HCT116 (cell line): ENCODE measurements around the gene RNF34. TPM values are rescaled to one million over a fixed set of nuclear protein-coding genes. Genes with fewer than 3 reads are reported as not detected.

Experiments used
- ATAC-seq: fragments of 200-7000 bp; cut with Tn5 transposase; 2 replicates; pipeline ENCODE4 v1.9.1; 2020; ENCODE audit warnings: mild to moderate bottlenecking, moderate library complexity
- BruUV-seq: library from RNA; stranded (reverse); fragments of 400-500 nt; replicated peaks from 2 replicates; lab custom pipeline; 2021; lab: Mats Ljungman, UMichigan
- CTCF ChIA-PET: fragments of 300-600 bp; sonication (Branson Sonifier 250); formaldehyde crosslinking; loops from one replicate; lab custom pipeline; 2021; ENCODE audit warnings: antibody characterized with exemption; lab: Charles Lee
- POLR2A ChIA-PET: fragments of 300-600, 350-600 bp; sonication (Branson Sonifier 250); formaldehyde crosslinking; loops from one replicate; lab custom pipeline; 2021; ENCODE audit warnings: antibody characterized with exemption; lab: Charles Lee
- RAD21 ChIA-PET, 2 experiments: fragments of 300-600 bp; sonication (Branson Sonifier 250); formaldehyde crosslinking; loops; one replicate each; lab custom pipeline; 2023; ENCODE audit warnings: low total read pairs in 2 of 2; ENCODE audit not compliant: uncharacterized antibody in 2 of 2, unreplicated experiment in 2 of 2, low non-redundant PET in 1 of 2; lab: Charles Lee
- DNase-seq: peaks from one replicate; pipeline ENCODE4 v3.0.0-alpha.2; 2010; ENCODE audit warnings: low read depth, low spot score
- H2AFZ ChIP-seq: fragments of 200-600 bp; shearing (Covaris generic), sonication (generic); 2 replicates; pipeline ENCODE4 v1.6.1; 2017; ENCODE audit warnings: low read depth, mixed run types, mixed read lengths, antibody characterized with exemption, low read length; ENCODE audit not compliant: poor library complexity, severe bottlenecking
- H3K27ac ChIP-seq: 2 replicates; pipeline ENCODE4 v1.5.1; 2012; ENCODE audit warnings: low read depth, low read length
- H3K27me3 ChIP-seq: fragments of 200-600 bp; sonication (generic); 2 replicates; pipeline ENCODE4 v1.6.1; 2016; ENCODE audit warnings: mixed run types, low read length, mixed read lengths; ENCODE audit not compliant: insufficient read depth
- H3K36me3 ChIP-seq, 2 experiments: fragments of 200-500 bp in 1 of 2; fragments of 200-600 bp in 1 of 2; sonication (Bioruptor generic) in 1 of 2; sonication (generic) in 1 of 2; 2 replicates each; pipeline versions ENCODE4 v1.5.1 to v1.6.1; 2014 to 2016; ENCODE audit warnings: low read length in 2 of 2, inconsistent platforms in 1 of 2, mixed read lengths in 1 of 2, mixed run types in 1 of 2; ENCODE audit not compliant: insufficient read depth in 2 of 2, control insufficient read depth in 1 of 2
- H3K4me1 ChIP-seq, 2 experiments: fragments of 200-600 bp in 1 of 2; sonication (generic) in 1 of 2; 2 replicates each; pipeline versions ENCODE4 v1.5.1 to v1.6.1; 2012 to 2017; ENCODE audit warnings: low read length in 2 of 2, inconsistent platforms in 1 of 2, mild to moderate bottlenecking in 1 of 2, mixed read lengths in 1 of 2, mixed run types in 1 of 2, moderate library complexity in 1 of 2; ENCODE audit not compliant: insufficient read depth in 2 of 2, control insufficient read depth in 1 of 2
- H3K4me2 ChIP-seq: fragments of 200-600 bp; sonication (generic); 2 replicates; pipeline ENCODE4 v1.6.1; 2017; ENCODE audit warnings: mixed run types, low read length, mixed read lengths
- H3K4me3 ChIP-seq, 2 experiments: fragments of 200-600 bp in 1 of 2; sonication (generic) in 1 of 2; replicated peaks in 1 of 2; 2 replicates each; pipeline ENCODE4 v1.5.1; 2011 to 2016; ENCODE audit warnings: low read length in 2 of 2, control low read depth in 1 of 2, low read depth in 1 of 2, mild to moderate bottlenecking in 1 of 2, mixed read lengths in 1 of 2, mixed run types in 1 of 2
- H3K79me2 ChIP-seq: fragments of 200-600 bp; sonication (generic); 2 replicates; pipeline ENCODE4 v1.6.1; 2017; ENCODE audit warnings: mild to moderate bottlenecking, mixed run types, low read length, moderate library complexity, mixed read lengths; ENCODE audit not compliant: insufficient read depth
- H3K9ac ChIP-seq: fragments of 200-600 bp; sonication (generic); 2 replicates; pipeline ENCODE4 v1.6.1; 2016; ENCODE audit warnings: low read length, mixed read lengths
- H3K9me2 ChIP-seq: fragments of 200-600 bp; sonication (generic), shearing (Covaris generic); 2 replicates; pipeline ENCODE4 v1.6.1; 2017; ENCODE audit warnings: mixed run types, mild to moderate bottlenecking, moderate library complexity; ENCODE audit not compliant: insufficient read depth
- H3K9me3 ChIP-seq, 2 experiments: fragments of 200-500 bp in 1 of 2; fragments of 200-600 bp in 1 of 2; sonication (Bioruptor generic) in 1 of 2; sonication (generic) in 1 of 2; 2 replicates each; pipeline ENCODE4 v1.6.1; 2014 to 2017; ENCODE audit warnings: low read length in 2 of 2, mixed read lengths in 2 of 2, inconsistent platforms in 1 of 2, low read depth in 1 of 2, mild to moderate bottlenecking in 1 of 2, mixed run types in 1 of 2, moderate library complexity in 1 of 2; ENCODE audit not compliant: control insufficient read depth in 1 of 2, insufficient read depth in 1 of 2
- H4K20me1 ChIP-seq: fragments of 200-600 bp; sonication (generic), shearing (Covaris generic); 2 replicates; pipeline ENCODE4 v1.6.1; 2017; ENCODE audit warnings: mixed run types, mild to moderate bottlenecking, moderate library complexity; ENCODE audit not compliant: insufficient read depth
- ATF3 ChIP-seq: IDR thresholded peaks from 2 replicates; pipeline ENCODE4 v1.6.1; 2012
- CBX3 ChIP-seq: IDR thresholded peaks from 2 replicates; pipeline ENCODE4 v1.6.1; 2012; ENCODE audit warnings: low read depth
- CEBPB ChIP-seq: IDR thresholded peaks from 2 replicates; pipeline ENCODE4 v1.6.1; 2012; ENCODE audit warnings: low read depth
- CTCF ChIP-seq, 3 experiments: fragments of 200-600 bp in 1 of 3; sonication (generic) in 1 of 3; IDR thresholded peaks in 2 of 3; conservative IDR thresholded peaks in 1 of 3; 2 replicates each; pipeline ENCODE4 v1.5.1; 2012 to 2017; ENCODE audit warnings: low read depth in 2 of 3, low read length in 2 of 3, antibody characterized with exemption in 1 of 3, borderline replicate concordance in 1 of 3, control low read depth in 1 of 3, mild to moderate bottlenecking in 1 of 3, mixed read lengths in 1 of 3, mixed run types in 1 of 3, moderate library complexity in 1 of 3; ENCODE audit not compliant: insufficient read depth in 1 of 3
- EGR1 ChIP-seq: IDR thresholded peaks from 2 replicates; pipeline ENCODE4 v1.6.1; 2012; ENCODE audit warnings: low read depth
- EZH2 ChIP-seq: fragments of 200-600 bp; sonication (generic); IDR thresholded peaks from 2 replicates; pipeline ENCODE4 v1.6.1; 2017; ENCODE audit warnings: antibody characterized with exemption, mixed run types
- EZH2phosphoT487 ChIP-seq: fragments of 200-600 bp; IDR thresholded peaks from 2 replicates; pipeline ENCODE4 v1.6.1; 2018; ENCODE audit warnings: antibody characterized with exemption, borderline replicate concordance
- FOSL1 ChIP-seq: IDR thresholded peaks from 2 replicates; pipeline ENCODE4 v1.6.1; 2012; ENCODE audit warnings: low read depth
- MAX ChIP-seq: IDR thresholded peaks from 2 replicates; pipeline ENCODE4 v1.6.1; 2012
- POLR2A ChIP-seq: IDR thresholded peaks from 2 replicates; pipeline ENCODE4 v1.7.0; 2011; ENCODE audit warnings: borderline replicate concordance; ENCODE audit not compliant: insufficient read depth, insufficient read length; ENCODE audit errors: extremely low read depth
- POLR2AphosphoS5 ChIP-seq: IDR thresholded peaks from 2 replicates; pipeline ENCODE4 v1.6.1; 2011; ENCODE audit warnings: mild to moderate bottlenecking, low read depth, low read length, moderate library complexity
- RAD21 ChIP-seq: IDR thresholded peaks from 2 replicates; pipeline ENCODE4 v1.6.1; 2012; ENCODE audit warnings: low read depth, mild to moderate bottlenecking
- REST ChIP-seq: IDR thresholded peaks from 2 replicates; pipeline ENCODE4 v1.6.1; 2012; ENCODE audit warnings: low read depth
- SIN3A ChIP-seq: IDR thresholded peaks from 2 replicates; pipeline ENCODE4 v1.6.1; 2012; ENCODE audit warnings: low read depth
- SP1 ChIP-seq: IDR thresholded peaks from 2 replicates; pipeline ENCODE4 v1.6.1; 2012; ENCODE audit warnings: low read depth
- SRF ChIP-seq: IDR thresholded peaks from 2 replicates; pipeline ENCODE4 v1.6.1; 2012; ENCODE audit warnings: low read depth
- YY1 ChIP-seq: IDR thresholded peaks from 2 replicates; pipeline ENCODE4 v1.6.1; 2011; ENCODE audit warnings: low read length, low read depth, moderate library complexity, mild to moderate bottlenecking; ENCODE audit not compliant: insufficient replicate concordance; ENCODE audit errors: extremely low read depth
- ZBTB33 ChIP-seq: IDR thresholded peaks from 2 replicates; pipeline ENCODE4 v1.6.1; 2011; ENCODE audit warnings: mild to moderate bottlenecking, low read length, moderate library complexity; ENCODE audit not compliant: insufficient replicate concordance; ENCODE audit errors: extremely low read depth
- ZFX ChIP-seq: fragments of 450-650 bp; IDR thresholded peaks from 2 replicates; pipeline ENCODE4 v1.6.1; 2017
- intact Hi-C: fragments of 100-400 bp; cut with micrococcal nuclease; formaldehyde crosslinking; loops from 2 replicates; pipeline ENCODE4 v1.10.0; 2022
- total RNA-seq: library from RNA; stranded (reverse); gene quantifications from one replicate; pipeline ENCODE4 v1.2.1, GENCODE V29; 2021; ENCODE audit not compliant: unreplicated experiment

RNF34 gene
- total RNA-seq, 1 experiment from 2014 or later = 47.8 TPM

- Histone ChIP-seq H3K79me2 (peaks cover 95% of the 10 kb centered on the region), H3K9me3 (no peaks in the 10 kb centered on the region), H3K4me1 (peaks cover 5 to 7% of the 10 kb centered on the region in 2 experiments; a peak in 3 of 4 replicates), H2AFZ (no peak overlapping the region), H3K27ac (no peak overlapping the region), H3K4me2 (no peak overlapping the region), H3K4me3 (no peak overlapping the region), H3K9me2 (no peaks in the 10 kb centered on the region), H3K36me3 (no peaks in the 10 kb centered on the region), H3K9ac (no peak overlapping the region), H3K27me3 (no peaks in the 10 kb centered on the region), H4K20me1 (no peaks in the 10 kb centered on the region; the same call in 1 of the 2 replicates)
- RAD21 ChIA-PET = no interaction called here
- POLR2A ChIA-PET = no interaction called here
- intact Hi-C loops = no loop called here
- no TSS peak for BruUV-seq
- no peak for DNase-seq
- TF ChIP-seq FOSL1 (no peak), YY1 (no peak), REST (no peak), CEBPB (no peak), SRF (no peak), ZFX (no peak), EZH2phosphoT487 (no peak), POLR2AphosphoS5 (no peak), MAX (no peak), RAD21 (no peak), CBX3 (no peak), ATF3 (no peak), SIN3A (no peak), EZH2 (no peak), ZBTB33 (no peak), SP1 (no peak), CTCF (IDR thresholded peaks at IDR 0.05 in 2 of 3, conservative IDR thresholded peaks at IDR 0.05 in 1 of 3; ENCODE audit: borderline replicate concordance in 1 of 3, insufficient read depth in 1 of 3, low read depth in 2 of 3, low read length in 2 of 3) (no peak), EGR1 (no peak), POLR2A (no peak)
- CTCF ChIA-PET = no interaction called here
- no peak for ATAC-seq
Observed at GRCh38 chr12:121461048-121461447, 61.1 kb downstream of the RNF34 start.
